Endothelial cell (in vitro differentiated cells): ENCODE measurements around the gene HAS3. TPM values are rescaled to one million over a fixed set of nuclear protein-coding genes. Genes with fewer than 3 reads are reported as not detected.

Experiments used
- DNase-seq: peaks from one replicate; pipeline ENCODE4 v3.0.0; 2021; ENCODE audit warnings: low spot score
- H3K27ac Mint-ChIP-seq: one replicate; pipeline ENCODE4 v1.8.0; 2021; ENCODE audit warnings: mixed read lengths, inconsistent platforms; ENCODE audit not compliant: unreplicated experiment
- H3K27me3 Mint-ChIP-seq: one replicate; pipeline ENCODE4 v1.8.0; 2021; ENCODE audit warnings: mild to moderate bottlenecking, moderate library complexity, mixed read lengths, inconsistent platforms; ENCODE audit not compliant: unreplicated experiment
- H3K36me3 Mint-ChIP-seq: one replicate; pipeline ENCODE4 v1.8.0; 2021; ENCODE audit warnings: mild to moderate bottlenecking, low read depth, mixed read lengths, inconsistent platforms; ENCODE audit not compliant: unreplicated experiment
- H3K4me1 Mint-ChIP-seq: one replicate; pipeline ENCODE4 v1.8.0; 2021; ENCODE audit warnings: mild to moderate bottlenecking, mixed read lengths, inconsistent platforms; ENCODE audit not compliant: unreplicated experiment
- H3K4me3 Mint-ChIP-seq: one replicate; pipeline ENCODE4 v1.8.0; 2021; ENCODE audit warnings: mild to moderate bottlenecking, mixed read lengths, inconsistent platforms; ENCODE audit not compliant: unreplicated experiment
- H3K9me3 Mint-ChIP-seq: one replicate; pipeline ENCODE4 v1.8.0; 2021; ENCODE audit warnings: mixed read lengths, inconsistent platforms; ENCODE audit not compliant: unreplicated experiment
- CTCF ChIP-seq: fragments of 200-600 bp; sonication (generic); IDR thresholded peaks from one replicate; pipeline ENCODE4 v1.5.0; 2021; ENCODE audit warnings: antibody characterized with exemption; ENCODE audit not compliant: unreplicated experiment
- total RNA-seq: library from RNA; stranded (reverse); fragmentation: NEBNext Ultra II Directional; extraction: Animal tissue kit (Norgen Biotek cat#: 25700); gene quantifications from one replicate; pipeline ENCODE4 v1.2.1, GENCODE V29; 2021; ENCODE audit not compliant: unreplicated experiment

HAS3 gene
- total RNA-seq, 1 donor from 2014 or later: 2.7 TPM

GRCh38 chr16:69064124-69064763, 41.2 kb upstream of the HAS3 start:
- H3K4me3 Mint-ChIP-seq: no peak overlapping the region
- no peak for DNase-seq
- no peak overlapping the region for H3K27ac Mint-ChIP-seq
- H3K36me3 Mint-ChIP-seq: no peaks in the 10 kb centered on the region
- peaks cover 2% of the 10 kb centered on the region for H3K27me3 Mint-ChIP-seq
- H3K4me1 Mint-ChIP-seq: peaks cover 16% of the 10 kb centered on the region
- no peak for TF ChIP-seq CTCF
- no peaks in the 10 kb centered on the region for H3K9me3 Mint-ChIP-seq

GRCh38 chr16:69064764-69065313, 40.6 kb upstream of the HAS3 start:
- Mint-ChIP-seq H3K9me3 (no peaks in the 10 kb centered on the region), H3K4me1 (peaks cover 16% of the 10 kb centered on the region), H3K27me3 (peaks cover 2% of the 10 kb centered on the region), H3K36me3 (no peaks in the 10 kb centered on the region), H3K27ac (no peak overlapping the region), H3K4me3 (no peak overlapping the region)
- DNase-seq: no peak
- TF ChIP-seq CTCF: no peak

GRCh38 chr16:69069504-69069903, 35.9 kb upstream of the HAS3 start:
- H3K27ac Mint-ChIP-seq: no peak overlapping the region
- peaks cover 36% of the 10 kb centered on the region for H3K4me1 Mint-ChIP-seq
- H3K27me3 Mint-ChIP-seq: no peaks in the 10 kb centered on the region
- H3K4me3 Mint-ChIP-seq: no peak overlapping the region
- no peaks in the 10 kb centered on the region for H3K36me3 Mint-ChIP-seq
- H3K9me3 Mint-ChIP-seq: no peaks in the 10 kb centered on the region
- TF ChIP-seq CTCF: no peak
- DNase-seq: no peak

- Mint-ChIP-seq H3K36me3 (no peaks in the 10 kb centered on the region), H3K4me3 (no peak overlapping the region), H3K27me3 (no peaks in the 10 kb centered on the region), H3K4me1 (peaks cover 21% of the 10 kb centered on the region), H3K27ac (no peak overlapping the region), H3K9me3 (no peaks in the 10 kb centered on the region)
- DNase-seq: no peak
- TF ChIP-seq CTCF: no peak
These were observed 34.4 kb upstream of the HAS3 start for GRCh38 chr16:69071036-69071435.

- H3K27me3 Mint-ChIP-seq: no peaks in the 10 kb centered on the region
- no peaks in the 10 kb centered on the region for H3K36me3 Mint-ChIP-seq
- no peaks in the 10 kb centered on the region for H3K9me3 Mint-ChIP-seq
- H3K27ac Mint-ChIP-seq: no peak overlapping the region
- no peak overlapping the region for H3K4me3 Mint-ChIP-seq
- peaks cover 20% of the 10 kb centered on the region for H3K4me1 Mint-ChIP-seq
- TF ChIP-seq CTCF: no peak
- DNase-seq: no peak
These were observed 32.8 kb upstream of the HAS3 start for GRCh38 chr16:69072640-69072974.
